Measurements from ENCODE around the gene ZNF254. TPM values are rescaled to one million over a fixed set of nuclear protein-coding genes. Genes with fewer than 3 reads are reported as not detected.
"Not testable (repeated sequence)": the region's sequence is repeated elsewhere in the genome, so short reads cannot be mapped to it uniquely, and the experiment has no call there.

ZNF254 gene
- total RNA-seq: 10 to 100 TPM; 16.7 to 20.5 (median 19.8) TPM
- 30.9 TPM for total RNA-seq (2013)

DNA sequence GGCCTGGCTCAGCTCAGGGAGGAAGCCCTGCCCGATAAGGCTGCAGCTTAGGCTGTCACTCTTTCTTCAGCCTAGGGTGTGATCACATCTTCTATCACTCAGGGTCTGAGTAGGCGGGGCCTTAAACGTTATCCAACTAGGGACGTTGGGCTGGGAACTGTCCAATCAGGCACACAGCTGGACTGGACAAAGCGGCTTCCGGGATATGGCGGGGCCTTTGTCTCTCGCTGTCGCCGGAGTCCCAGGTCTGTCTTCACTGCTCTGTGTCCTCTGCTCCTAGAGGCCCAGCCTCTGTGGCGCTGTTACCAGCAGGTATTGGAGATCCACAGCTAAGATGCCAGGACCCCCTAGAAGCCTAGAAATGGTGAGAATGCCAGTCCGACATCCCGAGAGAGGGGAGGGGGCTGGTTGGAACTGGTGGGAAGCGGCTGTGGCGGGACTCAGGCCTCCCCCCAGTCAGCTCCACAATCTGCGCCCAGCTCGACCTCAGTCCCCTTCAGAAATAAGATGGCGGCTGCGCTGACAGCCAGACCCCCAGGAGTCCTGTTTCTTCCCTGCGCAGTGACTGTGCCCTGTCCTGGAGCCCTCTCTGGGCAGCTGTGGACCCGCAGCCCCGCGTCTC lies at the start of gene ZNF254:
Gene ZNF254 (plus strand): TSS at position 214 of the 622 bp plus-strand sequence. CDS start 121 bp downstream, at position 335.
- under 1% methylated on average over 23 of the region's 23 CpGs for WGBS (ENCODE audit: insufficient coverage)
- H3K4me3 Mint-ChIP-seq: peak within 1 kb of the TSS; percentile 95
- Histone ChIP-seq H3K4me3 (ENCODE audit: low read length) (peak within 1 kb of the TSS; percentile 81), H3K36me3 (ENCODE audit: control insufficient read depth, insufficient read depth, low read length) (no peaks in the 10 kb centered on the region), H3K27ac (ENCODE audit: low read length) (peak within 1 kb of the TSS; percentile 88), H3K9me3 (ENCODE audit: control insufficient read depth, insufficient read depth, low read length) (no peaks in the 10 kb centered on the region), H3K27me3 (ENCODE audit: control insufficient read depth, insufficient read depth, low read length) (no peaks in the 10 kb centered on the region), H3K4me1 (ENCODE audit: control insufficient read depth, insufficient read depth, low read length) (peaks cover 18% of the 10 kb centered on the region)
- intact Hi-C loops (cut with micrococcal nuclease): loop anchor here (1.0 to 10.0 kb wide), 3 partner anchors 54 to 400 kb away; partner anchors contain the start of genes ZNF675 and ZNF726
- peak within 1 kb of the TSS; percentile 93 to 96 for H3K27ac Mint-ChIP-seq
- DNase-seq (peak; percentile 79 to 86), ATAC-seq (peak; percentile 98 to 100 (median 99))
- peaks cover 6 to 16% of the 10 kb centered on the region in 2 donors for H3K4me1 Mint-ChIP-seq
- H3K9me3 Mint-ChIP-seq: no peaks in the 10 kb centered on the region
- no peaks in the 10 kb centered on the region for H3K27me3 Mint-ChIP-seq (ENCODE audit: low read depth in 2 of 2)
- TF ChIP-seq, protein P1, sequence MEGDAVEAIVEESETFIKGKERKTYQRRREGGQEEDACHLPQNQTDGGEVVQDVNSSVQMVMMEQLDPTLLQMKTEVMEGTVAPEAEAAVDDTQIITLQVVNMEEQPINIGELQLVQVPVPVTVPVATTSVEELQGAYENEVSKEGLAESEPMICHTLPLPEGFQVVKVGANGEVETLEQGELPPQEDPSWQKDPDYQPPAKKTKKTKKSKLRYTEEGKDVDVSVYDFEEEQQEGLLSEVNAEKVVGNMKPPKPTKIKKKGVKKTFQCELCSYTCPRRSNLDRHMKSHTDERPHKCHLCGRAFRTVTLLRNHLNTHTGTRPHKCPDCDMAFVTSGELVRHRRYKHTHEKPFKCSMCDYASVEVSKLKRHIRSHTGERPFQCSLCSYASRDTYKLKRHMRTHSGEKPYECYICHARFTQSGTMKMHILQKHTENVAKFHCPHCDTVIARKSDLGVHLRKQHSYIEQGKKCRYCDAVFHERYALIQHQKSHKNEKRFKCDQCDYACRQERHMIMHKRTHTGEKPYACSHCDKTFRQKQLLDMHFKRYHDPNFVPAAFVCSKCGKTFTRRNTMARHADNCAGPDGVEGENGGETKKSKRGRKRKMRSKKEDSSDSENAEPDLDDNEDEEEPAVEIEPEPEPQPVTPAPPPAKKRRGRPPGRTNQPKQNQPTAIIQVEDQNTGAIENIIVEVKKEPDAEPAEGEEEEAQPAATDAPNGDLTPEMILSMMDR (IDR thresholded peaks at IDR 0.05): no peak
- H3K36me3 Mint-ChIP-seq: no peaks in the 10 kb centered on the region

DNA sequence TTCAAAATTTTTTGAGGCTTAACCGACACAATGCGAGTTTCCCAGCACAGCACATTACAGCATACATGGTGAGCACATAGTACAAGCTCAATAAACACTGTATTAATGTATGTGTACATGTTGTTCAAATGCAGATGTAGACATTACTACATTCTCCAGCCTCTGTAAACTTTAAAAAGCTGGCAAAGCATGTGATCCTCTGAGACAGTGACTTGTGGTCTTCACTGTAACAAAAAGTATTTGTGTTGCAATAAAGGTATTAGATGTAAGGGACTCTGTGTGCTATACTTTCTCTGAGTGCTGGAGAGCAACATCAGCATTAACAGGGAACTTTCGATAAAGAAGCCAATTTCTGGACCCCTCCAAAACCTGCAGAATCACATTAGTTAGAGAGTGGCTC lies 46.4 kb upstream of the ZNF254 start:
- TF ChIP-seq, protein P1 (IDR thresholded peaks at IDR 0.05): no peak
- no peak overlapping the region for H3K27ac ChIP-seq (ENCODE audit: low read length)
- no peak for DNase-seq
- Mint-ChIP-seq H3K27me3 (ENCODE audit: low read depth in 2 of 2) (no peaks in the 10 kb centered on the region), H3K4me1 (peaks cover 45 to 50% of the 10 kb centered on the region in 2 donors), H3K27ac (no peak overlapping the region), H3K36me3 (no peaks in the 10 kb centered on the region), H3K4me3 (no peak overlapping the region), H3K9me3 (no peaks in the 10 kb centered on the region)
- no peaks in the 10 kb centered on the region for H3K4me1 ChIP-seq (ENCODE audit: control insufficient read depth, insufficient read depth, low read length)
- no peaks in the 10 kb centered on the region for H3K9me3 ChIP-seq (ENCODE audit: control insufficient read depth, insufficient read depth, low read length)
- no peak overlapping the region for H3K4me3 ChIP-seq (ENCODE audit: low read length)
- intact Hi-C loops (cut with micrococcal nuclease): no loop called here
- no peak for ATAC-seq
- 96% methylated on average over 3 of the region's 3 CpGs for WGBS (ENCODE audit: insufficient coverage)
- H3K27me3 ChIP-seq (ENCODE audit: control insufficient read depth, insufficient read depth, low read length): no peaks in the 10 kb centered on the region
- H3K36me3 ChIP-seq (ENCODE audit: control insufficient read depth, insufficient read depth, low read length): peaks cover 8% of the 10 kb centered on the region

DNA sequence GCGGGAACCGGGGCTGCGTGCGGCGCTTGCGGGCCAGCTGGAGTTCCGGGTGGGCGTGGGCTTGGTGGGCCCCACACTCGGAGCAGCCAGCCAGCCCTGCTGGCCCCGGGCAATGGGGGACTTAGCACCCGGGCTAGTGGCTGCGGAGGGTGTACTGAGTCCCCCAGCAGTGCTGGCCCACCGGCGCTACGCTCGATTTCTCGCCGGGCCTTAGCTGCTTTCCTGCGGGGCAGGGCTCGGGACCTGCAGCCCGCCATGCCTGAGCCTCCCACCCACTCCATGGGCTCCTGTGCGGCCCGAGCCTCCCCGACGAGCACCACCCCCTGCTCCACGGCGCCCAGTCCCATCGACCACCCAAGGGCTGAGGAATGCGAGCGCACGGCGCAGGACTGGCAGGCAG lies 45.7 kb upstream of the ZNF254 start:
- H3K4me3 Mint-ChIP-seq; intact Hi-C loops (cut with micrococcal nuclease); H3K9me3 ChIP-seq (ENCODE audit: control insufficient read depth, insufficient read depth, low read length); H3K27ac Mint-ChIP-seq; H3K4me1 ChIP-seq (ENCODE audit: control insufficient read depth, insufficient read depth, low read length); H3K27me3 Mint-ChIP-seq (ENCODE audit: low read depth in 2 of 2); H3K27me3 ChIP-seq (ENCODE audit: control insufficient read depth, insufficient read depth, low read length); DNase-seq; H3K36me3 ChIP-seq (ENCODE audit: control insufficient read depth, insufficient read depth, low read length); H3K27ac ChIP-seq (ENCODE audit: low read length); H3K36me3 Mint-ChIP-seq; H3K9me3 Mint-ChIP-seq; ATAC-seq; H3K4me3 ChIP-seq (ENCODE audit: low read length): not testable (repeated sequence)
- WGBS (ENCODE audit: insufficient coverage): 97% methylated on average over 5 of the region's 32 CpGs
- H3K4me1 Mint-ChIP-seq: peaks cover 38 to 44% of the 10 kb centered on the region in 2 donors

DNA sequence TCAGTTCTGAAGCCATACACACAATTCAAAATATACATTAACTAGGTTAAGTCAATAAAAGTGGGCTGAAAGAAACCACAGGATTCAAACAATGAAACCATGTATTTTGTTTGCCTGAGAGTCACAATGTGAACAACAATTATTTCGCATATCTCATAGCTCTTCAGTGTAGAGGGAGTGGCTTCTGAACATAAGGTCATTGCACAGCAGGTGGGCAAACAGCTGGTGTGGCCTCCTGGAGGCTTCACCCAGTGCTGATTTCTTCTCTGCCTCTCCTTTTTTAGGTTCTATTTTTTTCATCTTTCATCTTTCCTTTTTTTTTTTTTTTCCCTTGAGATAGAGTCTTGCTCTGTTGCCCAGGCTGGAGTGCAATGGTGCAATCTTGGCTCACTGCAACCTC lies 40.4 kb upstream of the ZNF254 start:
- Histone ChIP-seq H3K4me1 (ENCODE audit: control insufficient read depth, insufficient read depth, low read length) (no peaks in the 10 kb centered on the region), H3K9me3 (ENCODE audit: control insufficient read depth, insufficient read depth, low read length) (no peaks in the 10 kb centered on the region), H3K4me3 (ENCODE audit: low read length) (no peak overlapping the region), H3K27me3 (ENCODE audit: control insufficient read depth, insufficient read depth, low read length) (no peaks in the 10 kb centered on the region), H3K27ac (ENCODE audit: low read length) (no peak overlapping the region), H3K36me3 (ENCODE audit: control insufficient read depth, insufficient read depth, low read length) (peaks cover 38% of the 10 kb centered on the region)
- TF ChIP-seq, protein P1 (IDR thresholded peaks at IDR 0.05): no peak
- WGBS (ENCODE audit: insufficient coverage): 71% methylated on average over 1 of the region's 1 CpG
- no peaks in the 10 kb centered on the region for H3K27me3 Mint-ChIP-seq (ENCODE audit: low read depth in 2 of 2)
- no peak overlapping the region for H3K4me3 Mint-ChIP-seq
- H3K36me3 Mint-ChIP-seq: peaks cover 17% of the 10 kb centered on the region
- DNase-seq (no peak), ATAC-seq (no peak)
- intact Hi-C loops (cut with micrococcal nuclease): no loop called here
- H3K4me1 Mint-ChIP-seq: peaks cover 8 to 14% of the 10 kb centered on the region in 2 donors
- H3K9me3 Mint-ChIP-seq: no peaks in the 10 kb centered on the region
- H3K27ac Mint-ChIP-seq: peak overlapping the region in 1 of 2 donors; percentile 2
